H1 (cell line): Measurements from ENCODE around the gene CHST11. TPM values are rescaled to one million over a fixed set of nuclear protein-coding genes. Genes with fewer than 3 reads are reported as not detected.

Source experiments
- CTCF ChIA-PET: fragments of 300-600 bp; sonication (Branson Sonifier 250); formaldehyde crosslinking; loops from one replicate; lab custom pipeline; 2021; ENCODE audit not compliant: partially characterized antibody; lab: Charles Lee
- POLR2A ChIA-PET: fragments of 300-600 bp; sonication (Branson Sonifier 250); formaldehyde crosslinking; loops from one replicate; lab custom pipeline; 2021; ENCODE audit warnings: inconsistent platforms; ENCODE audit not compliant: partially characterized antibody; lab: Charles Lee
- DNase-seq, 2 experiments: peaks; one replicate each; pipeline versions ENCODE4 v3.0.0 to v3.0.0-alpha.2; 2010 to 2022; ENCODE audit warnings: low spot score in 2 of 2, low read depth in 1 of 2, mixed read lengths in 1 of 2
- FAIRE-seq: peaks from 2 replicates; lab custom pipeline; 2011; peaks lifted over from hg19 to GRCh38; lab: Jason Lieb, UNC
- H2AFZ ChIP-seq: 2 replicates; pipeline ENCODE4 v1.8.1; 2012; ENCODE audit warnings: low read length, inconsistent platforms
- H2AK5ac ChIP-seq: 2 replicates; pipeline ENCODE4 v1.6.1; 2013; ENCODE audit warnings: low read depth, low read length
- H2BK120ac ChIP-seq: replicated peaks from 2 replicates; pipeline ENCODE3; 2013; ENCODE audit warnings: low read depth, low read length, inconsistent platforms
- H2BK12ac ChIP-seq: 2 replicates; pipeline ENCODE4 v1.6.1; 2013; ENCODE audit warnings: low read depth, low read length
- H2BK15ac ChIP-seq: 2 replicates; pipeline ENCODE4 v1.6.1; 2013; ENCODE audit warnings: low read length
- H2BK20ac ChIP-seq: 2 replicates; pipeline ENCODE4 v1.6.1; 2013; ENCODE audit warnings: low read length
- H2BK5ac ChIP-seq: 2 replicates; pipeline ENCODE4 v1.6.1; 2013; ENCODE audit warnings: low read depth, low read length
- H3K14ac ChIP-seq: 2 replicates; pipeline ENCODE4 v1.6.1; 2013; ENCODE audit warnings: inconsistent platforms; ENCODE audit not compliant: insufficient read length
- H3K18ac ChIP-seq: 2 replicates; pipeline ENCODE4 v1.6.1; 2013; ENCODE audit warnings: low read length; ENCODE audit errors: extremely low read depth
- H3K23ac ChIP-seq: 2 replicates; pipeline ENCODE4 v1.6.1; 2013; ENCODE audit warnings: inconsistent platforms; ENCODE audit not compliant: insufficient read length
- H3K23me2 ChIP-seq: 2 replicates; pipeline ENCODE4 v1.6.1; 2013; ENCODE audit warnings: low read depth, low read length
- H3K27ac ChIP-seq: 2 replicates; pipeline ENCODE4 v1.6.1; 2011; ENCODE audit warnings: low read depth, low read length, inconsistent platforms
- H3K27me3 ChIP-seq, 4 experiments: replicated peaks in 1 of 4; 1 replicate in 1 of 4; 2 replicates in 3 of 4; pipeline versions ENCODE4 v1.6.1 to v1.8.1; 2011 to 2013; ENCODE audit warnings: low read length in 3 of 4, mild to moderate bottlenecking in 3 of 4, inconsistent platforms in 2 of 4, mixed read lengths in 2 of 4, moderate library complexity in 1 of 4; ENCODE audit not compliant: control insufficient read depth in 3 of 4, insufficient read depth in 3 of 4; ENCODE audit errors: extremely low read depth in 1 of 4
- H3K36me3 ChIP-seq, 4 experiments: 2 replicates each; pipeline versions ENCODE4 v1.6.1 to v1.8.1; 2011 to 2013; ENCODE audit warnings: mild to moderate bottlenecking in 4 of 4, low read length in 3 of 4, moderate library complexity in 2 of 4, control low read depth in 1 of 4, inconsistent platforms in 1 of 4; ENCODE audit not compliant: insufficient read depth in 4 of 4, control insufficient read depth in 2 of 4
- H3K4ac ChIP-seq: replicated peaks from 2 replicates; pipeline ENCODE3; 2013; ENCODE audit warnings: low read length, low read depth, mixed read lengths, inconsistent platforms; ENCODE audit not compliant: insufficient read length
- H3K4me1 ChIP-seq, 4 experiments: replicated peaks in 1 of 4; 1 replicate in 1 of 4; 2 replicates in 3 of 4; pipeline versions ENCODE4 v1.6.1 to v1.8.1; 2011 to 2013; ENCODE audit warnings: low read length in 3 of 4, inconsistent platforms in 2 of 4, mixed read lengths in 1 of 4; ENCODE audit not compliant: insufficient read depth in 4 of 4, control insufficient read depth in 3 of 4
- H3K4me2 ChIP-seq, 2 experiments: 2 replicates each; pipeline versions ENCODE4 v1.6.1 to v1.8.1; 2011 to 2013; ENCODE audit warnings: low read depth in 2 of 2, low read length in 2 of 2, control low read depth in 1 of 2, inconsistent platforms in 1 of 2, mild to moderate bottlenecking in 1 of 2; ENCODE audit not compliant: insufficient read depth in 1 of 2
- H3K4me3 ChIP-seq, 4 experiments: fragments of 200-600, 300-600 bp in 1 of 4; sonication (generic), shearing (Covaris generic), sonication (Bioruptor Twin) in 1 of 4; 2 replicates each; pipeline versions ENCODE4 v1.5.1 to v1.8.1; 2011 to 2016; ENCODE audit warnings: low read length in 4 of 4, low read depth in 3 of 4, control low read depth in 2 of 4, inconsistent platforms in 2 of 4, mild to moderate bottlenecking in 2 of 4, mixed read lengths in 1 of 4, moderate library complexity in 1 of 4; ENCODE audit not compliant: insufficient read depth in 2 of 4; ENCODE audit errors: extremely low read depth in 1 of 4
- H3K56ac ChIP-seq: replicated peaks from 2 replicates; pipeline ENCODE3; 2013; ENCODE audit warnings: low read depth, mild to moderate bottlenecking, mixed read lengths, low read length, inconsistent platforms; ENCODE audit not compliant: insufficient read length
- H3K79me1 ChIP-seq: 2 replicates; pipeline ENCODE4 v1.6.1; 2013; ENCODE audit warnings: low read depth, low read length, control low read depth
- H3K79me2 ChIP-seq, 2 experiments: 2 replicates each; pipeline versions ENCODE4 v1.6.1 to v1.8.1; 2012 to 2013; ENCODE audit warnings: low read length in 2 of 2, mild to moderate bottlenecking in 2 of 2, inconsistent platforms in 1 of 2; ENCODE audit not compliant: insufficient read depth in 2 of 2, control insufficient read depth in 1 of 2
- H3K9ac ChIP-seq, 4 experiments: replicated peaks in 1 of 4; 1 replicate in 1 of 4; 2 replicates in 3 of 4; pipeline versions ENCODE4 v1.6.1 to v1.8.1; 2011 to 2013; ENCODE audit warnings: low read depth in 3 of 4, low read length in 3 of 4, control low read depth in 2 of 4, mild to moderate bottlenecking in 2 of 4, moderate library complexity in 2 of 4, inconsistent platforms in 1 of 4; ENCODE audit errors: extremely low read depth in 1 of 4
- H3K9me3 ChIP-seq, 2 experiments: 2 replicates each; pipeline versions ENCODE4 v1.6.1 to v1.8.1; 2012 to 2013; ENCODE audit warnings: mild to moderate bottlenecking in 2 of 2, moderate library complexity in 2 of 2, control low read depth in 1 of 2, inconsistent platforms in 1 of 2, low read depth in 1 of 2, low read length in 1 of 2, mixed read lengths in 1 of 2; ENCODE audit not compliant: insufficient read depth in 2 of 2
- H4K20me1 ChIP-seq, 2 experiments: replicated peaks in 1 of 2; 2 replicates each; pipeline versions ENCODE3 to v1.8.1; 2011 to 2013; ENCODE audit warnings: inconsistent platforms in 2 of 2, low read length in 2 of 2, mild to moderate bottlenecking in 1 of 2; ENCODE audit not compliant: insufficient read depth in 2 of 2, control insufficient read depth in 1 of 2
- H4K5ac ChIP-seq: 2 replicates; pipeline ENCODE4 v1.6.1; 2013; ENCODE audit warnings: low read length, low read depth, mixed read lengths, inconsistent platforms; ENCODE audit not compliant: insufficient read length
- H4K8ac ChIP-seq: 2 replicates; pipeline ENCODE4 v1.8.0; 2013; ENCODE audit warnings: mild to moderate bottlenecking, moderate library complexity, low read length, inconsistent platforms; ENCODE audit not compliant: insufficient read depth; ENCODE audit errors: extremely low read depth
- H4K91ac ChIP-seq: replicated peaks from 2 replicates; pipeline ENCODE3; 2013; ENCODE audit warnings: low read length, mixed read lengths, inconsistent platforms; ENCODE audit not compliant: insufficient read length
- ATF2 ChIP-seq: IDR thresholded peaks from 2 replicates; pipeline ENCODE4 v1.6.1; 2012; ENCODE audit warnings: low read length, inconsistent platforms
- CBX5 ChIP-seq: fragments of 300-800, 300-1000 bp; sonication (generic); IDR thresholded peaks from 2 replicates; pipeline ENCODE4 v1.7.1; 2016; ENCODE audit warnings: antibody characterized with exemption, low read length, low read depth
- CHD1 ChIP-seq: IDR thresholded peaks from 2 replicates; pipeline ENCODE4 v1.6.1; 2012; ENCODE audit warnings: low read depth, low read length, improper control_type of control experiment
- FOSL1 ChIP-seq: IDR thresholded peaks from 2 replicates; pipeline ENCODE4 v1.6.1; 2011; ENCODE audit warnings: mild to moderate bottlenecking, low read depth, low read length, moderate library complexity; ENCODE audit not compliant: insufficient read depth
- RNF2 ChIP-seq: fragments of 200-900, 300-1000 bp; sonication (generic); IDR thresholded peaks from 2 replicates; pipeline ENCODE4 v1.7.1; 2016; ENCODE audit warnings: borderline replicate concordance, low read depth, mild to moderate bottlenecking, antibody characterized with exemption, low read length; ENCODE audit not compliant: poor library complexity, severe bottlenecking; ENCODE audit errors: missing control alignments
- SIN3A ChIP-seq, 2 experiments: IDR thresholded peaks in 1 of 2; conservative IDR thresholded peaks in 1 of 2; 2 replicates each; pipeline ENCODE4 v1.6.1; 2011 to 2012; ENCODE audit warnings: low read length in 2 of 2, improper control_type of control experiment in 1 of 2, low read depth in 1 of 2, mild to moderate bottlenecking in 1 of 2
- SUZ12 ChIP-seq: fragments of 200-600 bp; sonication (generic); IDR thresholded peaks from 2 replicates; pipeline ENCODE4 v1.6.1; 2012; ENCODE audit warnings: mild to moderate bottlenecking, inconsistent platforms, low read length, moderate library complexity, mixed read lengths
- YY1 ChIP-seq: IDR thresholded peaks from 2 replicates; pipeline ENCODE4 v1.6.1; 2011; ENCODE audit warnings: low read depth, mild to moderate bottlenecking, low read length
- WGBS, 2 experiments: shearing (Covaris generic) in 1 of 2; methylation state at CpG; one replicate each; pipeline versions ENCODE4 v1.1.6 to v1.1.7; 2013 to 2015; ENCODE audit warnings: low lambda C conversion rate in 2 of 2, mixed read lengths in 2 of 2, inconsistent platforms in 1 of 2, low coverage in 1 of 2, missing lambda C conversion rate in 1 of 2; ENCODE audit not compliant: insufficient replicate concordance in 2 of 2, insufficient coverage in 1 of 2, insufficient read length in 1 of 2; ENCODE audit errors: extremely low coverage in 1 of 2, missing lambda C conversion rate in 1 of 2; 5-methylcytosine and 5-hydroxymethylcytosine counted together
- polyA plus RNA-seq, 7 experiments: library from polyadenylated mRNA; depleted of rRNA in 3 of 7; stranded (reverse) in 5 of 7; unstranded in 2 of 7; fragments of >200 nt in 5 of 7; fragments of 200-250 nt in 2 of 7; gene quantifications; 1 replicate in 5 of 7; 2 replicates in 1 of 7; 4 replicates in 1 of 7; pipeline versions ENCODE4 v1.2.1 to v1.2.3, GENCODE V29; 2011 to 2013; ENCODE audit warnings: missing spikeins in 2 of 7, mixed read lengths in 2 of 7
- total RNA-seq: library from RNA; stranded (reverse); fragmentation: NEBNext Ultra II Directional; extraction: Animal tissue kit (Norgen Biotek cat#: 25700); gene quantifications from 2 replicates; pipeline ENCODE4 v1.2.1, GENCODE V29; 2021
- TF ChIP-seq, protein P1 (sequence below): IDR thresholded peaks from 2 replicates; pipeline ENCODE4 v1.6.1; 2011; ENCODE audit warnings: low read depth, mild to moderate bottlenecking, low read length; ENCODE audit not compliant: insufficient read depth
- TF ChIP-seq, protein P2 (sequence below): IDR thresholded peaks from 2 replicates; pipeline ENCODE4 v1.6.1; 2012; ENCODE audit warnings: inconsistent platforms

Gene CHST11
- total and polyA plus RNA-seq, 2 of the 8 experiments (the other 6 are each of a cell fraction or from before 2014, with no cell fraction given): 14.4 to 20.8 TPM

- no peak overlapping the region for H2BK120ac ChIP-seq
- 84% methylated on average over 7 of the region's 7 CpGs; no CpG with 5 or more reads in 1 of the 2 experiments for WGBS, 2 experiments
- H3K27me3 ChIP-seq: no peaks in the 10 kb centered on the region
- H3K4me2 ChIP-seq: no peak overlapping the region
- no peak overlapping the region for H3K4ac ChIP-seq
- no peaks in the 10 kb centered on the region for H3K36me3 ChIP-seq
- no peak overlapping the region for H3K18ac ChIP-seq
- H2BK15ac ChIP-seq: no peak overlapping the region
- H3K9ac ChIP-seq: no peak overlapping the region
- no peak overlapping the region for H3K14ac ChIP-seq
- H3K9me3 ChIP-seq: no peaks in the 10 kb centered on the region
- no peak overlapping the region for H2AK5ac ChIP-seq
- FAIRE-seq: no peak
- no peak for DNase-seq
- no peak overlapping the region for H3K56ac ChIP-seq
- ChIA-PET CTCF (interaction anchor here (0.9 to 2.4 kb wide), 6 partner anchors 12 to 343 kb away, joined by 3 to 6 read pairs (median 3); no protein-coding TSS in a partner anchor), POLR2A (no interaction called here)
- H3K23me2 ChIP-seq: no peaks in the 10 kb centered on the region
- H2BK12ac ChIP-seq: no peak overlapping the region
- no peak overlapping the region for H2BK20ac ChIP-seq
- peaks cover 5 to 20% (median 7%) of the 10 kb centered on the region in 4 experiments for H3K4me1 ChIP-seq
- no peaks in the 10 kb centered on the region for H3K79me2 ChIP-seq
- H4K5ac ChIP-seq: no peak overlapping the region
- H3K4me3 ChIP-seq: no peak overlapping the region
- H3K79me1 ChIP-seq: no peaks in the 10 kb centered on the region
- H3K23ac ChIP-seq: no peak overlapping the region
- no peak overlapping the region for H4K91ac ChIP-seq
- H2BK5ac ChIP-seq: no peak overlapping the region
- H4K8ac ChIP-seq: no peak overlapping the region
- no peak overlapping the region for H2AFZ ChIP-seq
- no peak overlapping the region for H3K27ac ChIP-seq
- H4K20me1 ChIP-seq: no peaks in the 10 kb centered on the region
- TF ChIP-seq, protein P1, sequence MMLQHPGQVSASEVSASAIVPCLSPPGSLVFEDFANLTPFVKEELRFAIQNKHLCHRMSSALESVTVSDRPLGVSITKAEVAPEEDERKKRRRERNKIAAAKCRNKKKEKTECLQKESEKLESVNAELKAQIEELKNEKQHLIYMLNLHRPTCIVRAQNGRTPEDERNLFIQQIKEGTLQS: no peak
- TF ChIP-seq CHD1: no peak
- TF ChIP-seq YY1: no peak
- no peak for TF ChIP-seq CBX5
- TF ChIP-seq ATF2: no peak
- TF ChIP-seq, protein P2, sequence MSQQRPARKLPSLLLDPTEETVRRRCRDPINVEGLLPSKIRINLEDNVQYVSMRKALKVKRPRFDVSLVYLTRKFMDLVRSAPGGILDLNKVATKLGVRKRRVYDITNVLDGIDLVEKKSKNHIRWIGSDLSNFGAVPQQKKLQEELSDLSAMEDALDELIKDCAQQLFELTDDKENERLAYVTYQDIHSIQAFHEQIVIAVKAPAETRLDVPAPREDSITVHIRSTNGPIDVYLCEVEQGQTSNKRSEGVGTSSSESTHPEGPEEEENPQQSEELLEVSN: no peak
- no peak for TF ChIP-seq SIN3A (conservative IDR thresholded peaks at IDR 0.05 in 1 of 2, IDR thresholded peaks at IDR 0.05 in 1 of 2; ENCODE audit: low read depth in 1 of 2, low read length in 2 of 2)
- TF ChIP-seq RNF2: no peak
- no peak for TF ChIP-seq SUZ12
- TF ChIP-seq FOSL1: no peak
Measured at GRCh38 chr12:104716172-104716571, 259.4 kb downstream of the CHST11 start.
